B cell (primary cell): ENCODE data around the gene MTRF1.

Experiments used
- EZH2 ChIP-seq: IDR thresholded peaks from 2 replicates; pipeline ENCODE4 v1.6.1; 2012; ENCODE audit warnings: borderline replicate concordance, low read depth, mild to moderate bottlenecking, moderate library complexity, low read length; ENCODE audit not compliant: insufficient read depth, poor library complexity, severe bottlenecking
- TF ChIP-seq, protein P1 (sequence below): fragments of 200-600 bp; IDR thresholded peaks from one replicate; pipeline ENCODE4 v1.8.0; 2022; ENCODE audit warnings: antibody characterized with exemption, mild to moderate bottlenecking

- TF ChIP-seq, protein P1, sequence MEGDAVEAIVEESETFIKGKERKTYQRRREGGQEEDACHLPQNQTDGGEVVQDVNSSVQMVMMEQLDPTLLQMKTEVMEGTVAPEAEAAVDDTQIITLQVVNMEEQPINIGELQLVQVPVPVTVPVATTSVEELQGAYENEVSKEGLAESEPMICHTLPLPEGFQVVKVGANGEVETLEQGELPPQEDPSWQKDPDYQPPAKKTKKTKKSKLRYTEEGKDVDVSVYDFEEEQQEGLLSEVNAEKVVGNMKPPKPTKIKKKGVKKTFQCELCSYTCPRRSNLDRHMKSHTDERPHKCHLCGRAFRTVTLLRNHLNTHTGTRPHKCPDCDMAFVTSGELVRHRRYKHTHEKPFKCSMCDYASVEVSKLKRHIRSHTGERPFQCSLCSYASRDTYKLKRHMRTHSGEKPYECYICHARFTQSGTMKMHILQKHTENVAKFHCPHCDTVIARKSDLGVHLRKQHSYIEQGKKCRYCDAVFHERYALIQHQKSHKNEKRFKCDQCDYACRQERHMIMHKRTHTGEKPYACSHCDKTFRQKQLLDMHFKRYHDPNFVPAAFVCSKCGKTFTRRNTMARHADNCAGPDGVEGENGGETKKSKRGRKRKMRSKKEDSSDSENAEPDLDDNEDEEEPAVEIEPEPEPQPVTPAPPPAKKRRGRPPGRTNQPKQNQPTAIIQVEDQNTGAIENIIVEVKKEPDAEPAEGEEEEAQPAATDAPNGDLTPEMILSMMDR, result no peak
- TF ChIP-seq EZH2, result no peak
Observed at GRCh38 chr13:41231025-41231677, 32.2 kb downstream of the MTRF1 start.
